ENCODE measurements around the gene INTS15. TPM values are rescaled to one million over a fixed set of nuclear protein-coding genes. Genes with fewer than 3 reads are reported as not detected.
"Not testable (repeated sequence)": the region's sequence is repeated elsewhere in the genome, so short reads cannot be mapped to it uniquely, and the experiment has no call there.

The INTS15 gene
- total and polyA plus RNA-seq, 9 of the 15 experiments (the other 6 are each of a cell fraction or from before 2014, with no cell fraction given), result 0.52 to 28.9 (median 11.6) TPM

GRCh38 chr7:6576867-6577368 is 12.9 kb upstream of the INTS15 start:
- 4% methylated on average over 13 of the region's 14 CpGs for WGBS (ENCODE audit: insufficient coverage, low coverage, missing lambda C conversion rate)
- FAIRE-seq; H3K9me3 ChIP-seq (replicated peaks; ENCODE audit: control insufficient read depth, insufficient read depth, low read depth, low read length); H3K9me1 ChIP-seq (ENCODE audit: control insufficient read depth, insufficient read depth, low read length); intact Hi-C loops (cut with micrococcal nuclease); in situ Hi-C loops (cut with MboI); H4K20me1 ChIP-seq (replicated peaks; ENCODE audit: control insufficient read depth, insufficient read depth, low read length); CTCF ChIA-PET (ENCODE audit: low intra/inter-chr PET ratio); BruUV-seq (replicated peaks); ATAC-seq; DNase-seq (ENCODE audit: extremely low read depth in 1 of 4, low spot score in 3 of 4); H3K27me3 ChIP-seq (ENCODE audit: control insufficient read depth in 2 of 2, insufficient read depth in 2 of 2, low read length in 2 of 2); TF ChIP-seq NR2C1 (tag; IDR thresholded peaks at IDR 0.05); NR2C2 (CRISPR knock-in tag; IDR thresholded peaks at IDR 0.05): not testable (repeated sequence)
- peak overlapping the region; percentile 89 for H3K4me2 ChIP-seq (ENCODE audit: insufficient read depth, low read length)
- H3K79me2 ChIP-seq (ENCODE audit: control insufficient read depth, insufficient read depth, low read length), result peaks cover 20% of the 10 kb centered on the region
- H2AFZ ChIP-seq (ENCODE audit: low read depth, low read length), result peak overlapping the region; percentile 66; the same call in 1 of the 2 replicates
- peak overlapping the region; percentile 95 for H3K4me3 ChIP-seq
- H3K4me1 ChIP-seq (replicated peaks in 1 of 2; ENCODE audit: control insufficient read depth in 2 of 2, insufficient read depth in 2 of 2, low read length in 2 of 2), result peaks cover 13 to 20% of the 10 kb centered on the region in 2 experiments
- H3K36me3 ChIP-seq (ENCODE audit: control insufficient read depth, insufficient read depth, low read length), result peaks cover 27% of the 10 kb centered on the region; the same call in 2 of the 3 replicates
- POLR2A ChIA-PET, result interaction anchor here (0.6 to 2.3 kb wide), 3 partner anchors 9 to 15 kb away, joined by 3 to 19 read pairs (median 4); partner anchors contain the start of gene INTS15
- peak overlapping the region; percentile 90 to 96 for H3K9ac ChIP-seq (ENCODE audit: insufficient read depth in 1 of 2, low read depth in 2 of 2, low read length in 2 of 2)
- H3K27ac ChIP-seq (ENCODE audit: extremely low read depth, low read depth, low read length), result peak overlapping the region; percentile 96
- TF ChIP-seq RBM25 (IDR thresholded peaks at IDR 0.05; ENCODE audit: low read depth, low read length, severe bottlenecking), result peak; percentile 2
- peak in 1 of 2 experiments; percentile 68; a peak in 1 of 4 replicates for TF ChIP-seq TRIM24 (IDR thresholded peaks at IDR 0.05)
- peak; percentile 95 for TF ChIP-seq NR2C1 (IDR thresholded peaks at IDR 0.05)
- 0 out of 2 replicates have a peak, but pooled peaks have one; percentile 1 for TF ChIP-seq BCOR (IDR thresholded peaks at IDR 0.05)
- TF ChIP-seq SIX5 (IDR thresholded peaks at IDR 0.05; ENCODE audit: borderline replicate concordance in 1 of 2, insufficient read depth in 1 of 2, low read depth in 1 of 2, low read length in 2 of 2), result 0 out of 4 replicates have a peak, but pooled peaks of 1 of the 2 experiments have one; percentile 27
- TF ChIP-seq ZBTB11 (CRISPR knock-in tag; IDR thresholded peaks at IDR 0.05), result peak in 1 of 3 experiments; percentile 97; a peak in 2 of 6 replicates
- TF ChIP-seq NR2C2 (tag; IDR thresholded peaks at IDR 0.05), result peak; percentile 98
- 0 out of 3 replicates have a peak, but pooled peaks of 1 of the 2 experiments have one; percentile 8 for TF ChIP-seq CBX3 (IDR thresholded peaks at IDR 0.05; ENCODE audit: borderline replicate concordance in 1 of 2, low read length in 2 of 2)

Data from K562 (cell line).